NCI-H2107 (cell line): ENCODE measurements around the gene SRGAP2B.
"Not testable (repeated sequence)": the region's sequence is repeated elsewhere in the genome, so short reads cannot be mapped to it uniquely, and the experiment has no call there.

Experiments used
- DNase-seq: peaks from one replicate; lab custom pipeline; 2025; lab: John Stamatoyannopoulos, UW

The SRGAP2B gene

DNA sequence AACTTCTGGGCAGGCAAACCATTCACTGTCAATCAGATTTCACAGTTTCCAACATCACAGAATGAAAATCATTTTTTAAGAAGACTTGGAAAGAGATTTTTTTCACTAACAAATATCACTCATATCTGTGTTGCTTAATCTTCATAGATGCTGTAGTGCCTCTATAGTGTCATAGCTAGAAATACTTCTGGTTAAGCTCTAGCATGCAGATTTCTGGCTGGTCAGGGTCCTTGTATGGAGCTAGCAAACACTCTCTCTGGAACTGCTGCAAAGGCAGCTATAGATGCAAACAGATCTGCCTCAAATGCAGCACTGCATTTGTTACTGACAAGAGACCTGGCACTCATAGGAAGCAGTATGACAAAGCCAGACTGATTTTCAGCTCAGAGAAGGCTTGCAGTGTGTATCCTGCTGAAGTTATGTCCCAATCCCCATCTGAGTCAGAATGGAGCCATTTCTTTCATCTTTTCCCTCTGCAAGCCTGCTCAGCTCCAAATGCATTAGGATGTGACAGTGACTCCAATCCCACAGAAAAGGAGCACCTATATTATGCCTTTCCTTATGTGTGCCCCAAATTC lies 99.2 kb downstream of the SRGAP2B start:
- not testable (repeated sequence) for DNase-seq

DNA sequence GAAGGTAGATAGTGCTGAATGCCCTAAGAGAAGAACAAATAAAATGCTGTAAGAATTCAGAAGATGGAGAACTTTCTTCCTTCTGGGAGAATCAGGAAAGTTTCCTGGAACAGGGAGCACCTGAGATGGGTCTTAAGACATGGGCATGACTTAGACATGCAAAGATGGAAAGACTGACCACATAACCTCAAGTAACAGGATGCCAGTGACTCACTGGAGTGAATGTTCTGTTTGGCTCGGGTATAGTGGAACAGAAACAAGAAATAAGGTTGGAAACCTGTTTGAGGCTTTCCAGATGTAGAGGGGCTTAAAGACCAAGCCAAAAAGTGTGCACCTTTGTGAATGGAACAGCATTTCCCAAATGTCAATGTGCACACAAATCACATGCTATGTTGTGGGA lies 102.2 kb downstream of the SRGAP2B start:
- not testable (repeated sequence) for DNase-seq

DNA sequence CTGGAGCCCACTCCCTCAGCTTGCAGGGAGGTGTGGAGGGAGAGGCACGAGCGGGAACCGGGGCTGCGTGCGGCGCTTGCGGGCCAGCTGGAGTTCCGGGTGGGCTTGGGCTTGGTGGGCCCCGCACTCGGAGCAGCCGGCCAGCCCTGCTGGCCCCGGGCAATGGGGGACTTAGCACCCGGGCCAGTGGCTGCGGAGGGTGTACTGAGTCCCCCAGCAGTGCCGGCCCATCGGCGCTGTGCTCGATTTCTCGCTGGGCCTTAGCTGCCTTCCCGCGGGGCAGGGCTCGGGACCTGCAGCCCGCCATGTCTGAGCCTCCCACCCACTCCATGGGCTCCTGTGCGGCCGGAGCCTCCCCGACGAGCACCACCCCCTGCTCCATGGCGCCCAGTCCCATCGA lies 104.5 kb downstream of the SRGAP2B start:
- DNase-seq, result not testable (repeated sequence)

GRCh38 chr1:144987131-144987530 lies 108.0 kb downstream of the SRGAP2B start:
- DNase-seq, result not testable (repeated sequence)

DNA sequence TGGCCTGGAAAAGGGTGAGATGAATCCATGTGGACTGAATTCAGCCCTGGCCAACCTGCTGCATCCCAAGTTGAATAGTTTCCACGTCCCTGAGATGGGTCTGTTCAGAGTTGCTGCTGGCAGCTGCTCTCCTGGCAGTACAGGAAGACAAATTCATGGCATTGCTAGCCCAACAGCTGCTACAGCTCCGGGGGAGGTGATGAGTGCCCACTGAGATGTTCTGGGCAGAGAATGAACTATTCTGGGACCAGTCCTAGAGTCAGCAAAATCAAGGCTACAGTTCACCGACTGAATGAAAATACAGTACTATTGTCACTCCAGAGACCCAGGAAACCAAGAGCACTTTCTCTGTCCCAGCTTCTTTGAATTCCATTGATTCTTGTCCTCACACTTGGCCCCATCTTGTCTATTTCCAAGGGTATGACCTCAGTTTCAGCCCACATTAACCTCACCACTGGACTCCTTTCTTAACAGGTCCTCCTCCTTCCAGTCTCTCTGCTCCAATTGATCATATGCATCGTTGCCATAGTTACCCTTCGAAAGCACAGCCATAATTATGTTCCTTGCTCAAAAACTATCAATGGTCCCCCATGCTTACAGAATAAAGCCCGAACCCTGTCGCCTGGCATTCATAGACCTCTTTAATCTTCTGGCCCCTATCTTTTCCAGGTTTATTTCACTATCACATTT lies 108.8 kb downstream of the SRGAP2B start:
- not testable (repeated sequence) for DNase-seq

DNA sequence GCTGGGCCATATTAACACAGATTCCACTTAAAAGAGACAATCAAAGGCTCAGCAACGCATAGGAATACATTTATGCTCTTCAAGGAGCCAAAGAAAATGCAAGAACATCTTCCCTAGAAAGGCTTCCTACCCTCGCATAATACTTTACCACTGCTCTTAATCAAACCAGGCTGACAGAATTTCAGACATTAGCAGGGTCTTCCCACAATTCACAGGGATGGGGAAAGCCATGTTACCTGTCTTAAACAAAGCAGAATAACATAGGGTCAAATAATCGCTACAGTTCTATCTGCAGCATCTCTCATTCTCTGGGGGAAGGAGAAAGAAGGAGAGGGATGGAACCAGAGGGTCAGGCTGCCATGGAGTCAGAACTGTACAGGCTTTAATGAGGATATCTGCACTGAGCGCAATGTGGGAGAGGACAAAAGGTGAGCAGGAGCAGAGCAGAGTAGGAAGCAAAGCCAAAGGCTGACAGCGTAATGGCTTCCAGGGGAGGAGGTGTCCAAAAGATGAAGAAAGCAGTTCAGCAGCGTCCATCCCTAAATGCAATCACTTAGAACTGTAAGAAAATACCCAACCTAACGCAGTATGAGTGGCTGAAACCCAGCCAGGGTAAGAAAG lies 109.5 kb downstream of the SRGAP2B start:
- DNase-seq, result not testable (repeated sequence)

- DNase-seq, result not testable (repeated sequence)
Measured at GRCh38 chr1:144982802-144983525, 112.2 kb downstream of the SRGAP2B start.

DNA sequence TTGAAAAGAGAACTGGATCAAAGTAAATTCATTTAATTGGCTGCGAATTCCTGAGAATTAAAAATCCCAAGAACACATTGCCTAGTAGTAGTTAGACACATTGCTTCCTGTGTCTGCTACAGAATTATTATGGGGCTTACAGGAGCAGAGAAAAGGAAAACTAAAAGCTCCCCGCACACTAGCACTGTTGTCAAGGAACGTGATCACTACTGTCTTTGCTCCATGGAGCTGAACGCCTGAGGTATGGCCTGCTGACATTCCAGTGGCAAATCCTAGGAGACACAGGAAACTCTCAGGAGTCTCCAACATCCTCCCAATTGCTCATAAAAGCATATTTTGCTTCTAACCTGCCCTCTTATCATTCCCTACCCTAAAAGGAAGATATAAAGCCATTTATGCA lies 114.0 kb downstream of the SRGAP2B start:
- not testable (repeated sequence) for DNase-seq

DNA sequence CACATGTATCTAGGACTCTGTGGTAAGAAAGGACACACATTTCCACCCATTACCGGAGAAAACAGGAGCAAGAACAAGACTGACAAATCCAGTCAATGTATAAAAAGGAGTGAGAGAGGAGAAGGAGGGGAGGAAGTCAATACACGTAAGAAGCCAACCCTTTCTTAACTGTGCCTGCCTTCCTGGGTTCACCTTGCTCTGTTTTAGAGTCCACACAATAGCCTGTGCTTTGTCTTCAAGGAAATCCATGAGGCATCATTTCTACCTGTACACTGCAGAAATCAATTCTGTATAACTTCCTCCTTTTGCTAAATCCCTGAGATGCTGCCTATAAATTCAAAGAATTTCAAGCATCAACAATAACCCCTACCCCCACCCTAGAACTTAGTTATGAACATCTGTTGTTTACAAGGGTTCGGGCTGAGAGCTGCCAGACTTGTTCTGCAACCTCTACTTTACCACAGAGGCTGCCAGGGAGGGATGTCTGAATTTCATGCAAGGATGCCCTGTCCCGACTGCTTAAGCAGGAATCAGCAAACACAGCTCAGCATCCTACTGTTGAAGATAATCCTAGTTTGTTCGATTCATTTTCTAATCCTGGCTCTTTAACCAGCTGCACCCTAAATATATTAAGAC lies 115.0 kb downstream of the SRGAP2B start:
- not testable (repeated sequence) for DNase-seq

- DNase-seq, result not testable (repeated sequence)
Measured at GRCh38 chr1:144977856-144978255, 117.3 kb downstream of the SRGAP2B start.

DNA sequence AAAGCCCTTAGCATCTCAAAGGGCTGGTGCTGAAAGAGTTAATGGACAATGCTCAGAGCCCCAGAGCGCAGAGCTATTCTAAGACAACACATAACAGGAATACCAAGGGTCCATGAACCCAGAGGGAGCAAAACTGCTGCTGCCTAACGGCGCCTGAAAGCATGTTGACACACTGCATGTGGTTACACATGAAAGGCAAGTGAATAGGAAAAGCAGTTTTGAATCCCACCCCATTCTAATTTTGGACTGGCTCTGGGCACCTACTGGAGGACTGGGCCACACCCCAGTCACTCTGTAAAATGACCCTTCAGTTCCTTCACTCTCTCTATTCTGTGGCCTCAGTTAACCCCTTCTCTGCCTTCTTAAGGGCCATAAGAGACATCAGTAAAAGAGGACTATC lies 123.2 kb downstream of the SRGAP2B start:
- not testable (repeated sequence) for DNase-seq

GRCh38 chr1:144966488-144966887 lies 128.6 kb downstream of the SRGAP2B start:
- DNase-seq, result not testable (repeated sequence)

DNA sequence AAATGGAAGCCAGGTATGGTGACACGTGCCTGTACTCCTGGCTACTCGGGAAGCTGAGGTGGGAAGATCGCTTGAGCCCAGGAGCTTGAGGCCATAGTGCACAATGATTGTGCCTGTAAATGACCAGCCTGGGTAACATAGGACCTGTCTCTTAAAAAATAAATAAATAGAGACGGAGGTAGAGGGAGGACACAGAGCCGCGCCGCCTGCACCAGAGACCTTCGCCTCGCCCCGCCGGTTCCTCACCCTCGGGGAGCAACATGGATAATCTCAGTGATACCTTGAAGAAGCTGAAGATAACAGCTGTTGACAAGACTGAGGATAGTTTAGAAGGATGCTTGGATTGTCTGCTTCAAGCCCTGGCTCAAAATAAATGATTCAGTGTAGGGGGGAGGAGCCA lies 130.4 kb downstream of the SRGAP2B start:
- not testable (repeated sequence) for DNase-seq

DNA sequence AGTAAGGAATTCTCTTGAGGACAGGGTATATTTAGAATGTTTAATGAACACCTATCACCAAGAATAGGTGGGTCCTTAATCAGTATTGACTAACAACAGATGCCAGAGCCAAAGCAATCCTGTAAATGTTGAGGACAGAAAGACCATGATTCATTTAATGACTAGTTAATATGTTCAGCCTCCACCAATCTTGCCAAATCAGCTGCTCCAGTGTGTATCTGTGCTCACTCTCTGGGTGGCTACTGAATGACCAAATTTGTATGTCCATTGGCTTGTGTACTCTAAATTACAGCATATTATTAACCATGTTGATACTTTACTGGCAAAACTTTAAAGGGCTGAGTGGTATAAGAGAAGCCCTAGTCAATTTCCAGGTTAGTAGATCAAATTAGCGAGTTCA lies 130.9 kb downstream of the SRGAP2B start:
- DNase-seq, result not testable (repeated sequence)

DNA sequence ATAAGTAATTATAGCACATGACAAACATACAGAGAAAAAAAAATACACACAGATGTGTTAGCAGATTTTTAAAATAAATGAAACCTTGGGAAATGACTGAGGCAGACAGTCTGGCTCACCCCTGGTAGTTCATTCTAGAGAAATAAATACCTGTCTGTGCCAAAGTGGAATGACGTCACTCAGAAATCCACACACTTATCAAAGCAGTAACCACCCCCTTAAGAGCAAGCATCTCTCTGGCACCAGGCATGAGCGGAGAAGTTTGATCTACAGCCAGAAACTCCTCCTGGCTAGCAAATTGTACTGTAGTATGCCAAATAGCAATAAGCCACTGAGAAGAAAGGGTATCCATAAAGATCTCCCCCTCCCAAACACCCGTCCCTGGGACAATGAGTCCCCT lies 131.6 kb downstream of the SRGAP2B start:
- DNase-seq, result not testable (repeated sequence)

DNA sequence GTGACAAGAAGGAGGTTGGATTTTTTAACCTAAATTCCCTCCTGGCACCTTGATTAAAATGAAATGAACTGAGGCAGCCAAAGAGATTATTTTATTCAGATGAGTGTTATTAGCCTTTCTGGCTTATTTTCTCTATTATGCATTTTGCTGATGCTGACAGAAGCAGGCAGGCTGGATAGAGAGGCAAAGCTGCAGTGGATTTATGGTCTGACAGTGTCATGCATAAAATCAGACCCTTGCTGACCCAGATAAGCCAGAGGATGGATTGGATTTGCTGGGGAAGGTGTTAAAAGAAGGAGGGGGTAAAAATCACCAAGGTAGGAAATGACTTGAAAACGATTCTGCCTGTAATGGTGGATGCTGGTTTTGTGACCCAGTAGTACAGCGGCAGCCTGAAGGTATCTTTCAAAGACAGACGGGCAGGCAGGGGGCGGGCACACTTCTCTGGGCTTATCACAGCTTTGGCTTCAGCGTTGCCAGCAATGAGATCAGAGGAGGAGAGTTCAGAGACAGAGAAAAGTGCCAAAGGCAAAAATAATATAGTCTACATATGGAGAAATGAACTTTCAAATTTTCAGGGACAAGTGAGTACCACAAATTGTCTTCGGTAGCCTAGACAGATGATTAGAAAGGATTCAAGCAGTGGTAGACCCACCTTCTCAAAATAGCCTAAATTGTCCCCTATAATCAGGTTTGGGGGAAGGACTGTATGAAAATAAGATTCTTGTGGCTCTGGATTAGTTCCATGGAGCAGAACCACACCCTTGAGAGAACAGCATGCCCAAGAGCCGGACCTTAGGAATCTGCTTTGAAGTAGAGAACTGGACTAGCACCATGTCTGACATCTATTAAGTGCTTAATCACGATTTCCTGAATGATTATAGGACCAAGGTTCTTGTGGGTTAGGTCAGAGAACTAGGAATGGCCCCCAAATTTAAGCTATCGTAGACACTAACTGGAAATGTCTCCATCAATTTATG lies 133.2 kb downstream of the SRGAP2B start:
- DNase-seq, result not testable (repeated sequence)

- not testable (repeated sequence) for DNase-seq
Measured at GRCh38 chr1:144960929-144961488, 134.1 kb downstream of the SRGAP2B start.

DNA sequence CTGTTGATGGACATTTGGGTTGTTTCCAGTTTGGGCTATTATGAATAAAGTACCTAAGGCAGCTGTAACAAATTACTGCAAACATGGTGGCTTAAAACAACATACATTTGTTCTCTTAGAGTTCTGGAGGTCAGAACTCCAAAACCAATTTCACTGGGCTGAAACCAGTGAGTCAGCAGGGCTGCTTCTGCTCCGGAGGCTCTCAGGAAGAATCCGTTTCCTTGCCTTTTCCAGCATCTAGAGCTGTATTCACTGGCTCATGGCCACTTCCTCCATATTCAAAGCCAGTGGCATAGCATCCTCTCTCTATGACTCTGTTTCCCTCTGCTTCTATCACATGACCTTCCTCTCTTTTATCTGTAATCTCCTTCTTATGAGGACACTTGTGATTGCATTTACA lies 146.7 kb downstream of the SRGAP2B start:
- DNase-seq, result not testable (repeated sequence)

DNA sequence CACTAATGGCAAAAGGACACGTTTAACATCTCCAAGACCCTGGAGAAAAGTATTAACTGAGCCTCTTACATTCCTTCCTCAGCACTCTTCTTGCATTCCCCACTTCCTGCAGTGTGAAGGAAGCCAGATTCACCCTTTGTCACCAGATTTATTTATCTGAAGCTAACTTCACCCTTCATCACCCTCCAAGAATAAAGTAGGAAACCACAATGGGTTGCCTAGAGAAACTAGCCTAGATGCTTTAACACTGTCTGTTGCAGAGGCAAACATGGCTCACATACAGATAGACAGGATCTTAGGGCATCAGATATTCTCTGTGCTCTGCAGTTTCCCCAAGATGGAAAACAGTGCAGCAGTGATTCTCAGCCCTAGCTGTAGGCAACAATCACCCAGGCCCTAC lies 147.6 kb downstream of the SRGAP2B start:
- DNase-seq, result not testable (repeated sequence)
